Measurements from ENCODE around the gene IL17RC. TPM values are rescaled to one million over a fixed set of nuclear protein-coding genes. Genes with fewer than 3 reads are reported as not detected.
A peak's percentile ranks its signal among the peaks of the same experiment; 100 is the strongest.
"Not testable (repeated sequence)": the region's sequence is repeated elsewhere in the genome, so short reads cannot be mapped to it uniquely, and the experiment has no call there.

The IL17RC gene
- total RNA-seq, 1 donor from 2014 or later: 24.4 TPM

- no peak for DNase-seq (ENCODE audit: low read depth)
Observed at GRCh38 chr3:9914559-9915253, 2.2 kb upstream of the IL17RC start.

DNA sequence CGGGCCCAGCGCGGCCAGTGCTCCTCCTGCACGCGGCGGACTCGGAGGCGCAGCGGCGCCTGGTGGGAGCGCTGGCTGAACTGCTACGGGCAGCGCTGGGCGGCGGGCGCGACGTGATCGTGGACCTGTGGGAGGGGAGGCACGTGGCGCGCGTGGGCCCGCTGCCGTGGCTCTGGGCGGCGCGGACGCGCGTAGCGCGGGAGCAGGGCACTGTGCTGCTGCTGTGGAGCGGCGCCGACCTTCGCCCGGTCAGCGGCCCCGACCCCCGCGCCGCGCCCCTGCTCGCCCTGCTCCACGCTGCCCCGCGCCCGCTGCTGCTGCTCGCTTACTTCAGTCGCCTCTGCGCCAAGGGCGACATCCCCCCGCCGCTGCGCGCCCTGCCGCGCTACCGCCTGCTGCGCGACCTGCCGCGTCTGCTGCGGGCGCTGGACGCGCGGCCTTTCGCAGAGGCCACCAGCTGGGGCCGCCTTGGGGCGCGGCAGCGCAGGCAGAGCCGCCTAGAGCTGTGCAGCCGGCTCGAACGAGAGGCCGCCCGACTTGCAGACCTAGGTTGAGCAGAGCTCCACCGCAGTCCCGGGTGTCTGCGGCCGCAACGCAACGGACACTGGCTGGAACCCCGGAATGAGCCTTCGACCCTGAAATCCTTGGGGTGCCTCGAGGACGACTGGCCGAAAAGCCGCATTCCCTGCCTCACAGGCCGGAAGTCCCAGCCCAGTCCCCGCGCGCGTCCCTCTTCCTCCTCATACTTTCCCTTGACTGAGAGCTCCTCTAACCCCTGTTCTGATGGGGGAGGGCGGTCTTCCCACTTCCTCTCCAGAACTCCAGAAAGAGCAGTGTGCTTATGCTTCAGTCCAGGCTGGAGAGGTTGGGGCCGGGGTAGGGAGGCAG is 1.4 kb upstream of the IL17RC start:
- DNase-seq (ENCODE audit: low read depth): peak; percentile 67

DNA sequence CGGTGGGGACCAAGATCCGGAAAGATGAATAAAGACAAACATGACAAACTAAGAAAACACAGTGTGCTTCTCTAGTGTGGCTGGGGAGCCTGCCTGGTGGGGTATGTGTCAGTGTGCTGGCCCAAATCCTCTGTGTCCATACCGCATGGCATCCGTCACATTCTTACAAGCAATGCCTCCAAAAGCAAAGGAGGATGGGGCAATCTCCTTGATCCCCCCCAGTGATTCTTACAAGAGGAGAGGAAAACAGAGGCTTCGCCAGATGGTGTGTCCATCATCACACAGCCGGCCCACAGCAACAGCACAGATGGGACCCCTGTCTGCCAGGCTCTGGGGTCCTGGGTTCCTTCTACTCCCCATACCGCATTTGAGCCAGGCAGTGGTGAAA is 558 bp upstream of the IL17RC start:
- peak; percentile 25 for DNase-seq (ENCODE audit: low read depth)

DNA sequence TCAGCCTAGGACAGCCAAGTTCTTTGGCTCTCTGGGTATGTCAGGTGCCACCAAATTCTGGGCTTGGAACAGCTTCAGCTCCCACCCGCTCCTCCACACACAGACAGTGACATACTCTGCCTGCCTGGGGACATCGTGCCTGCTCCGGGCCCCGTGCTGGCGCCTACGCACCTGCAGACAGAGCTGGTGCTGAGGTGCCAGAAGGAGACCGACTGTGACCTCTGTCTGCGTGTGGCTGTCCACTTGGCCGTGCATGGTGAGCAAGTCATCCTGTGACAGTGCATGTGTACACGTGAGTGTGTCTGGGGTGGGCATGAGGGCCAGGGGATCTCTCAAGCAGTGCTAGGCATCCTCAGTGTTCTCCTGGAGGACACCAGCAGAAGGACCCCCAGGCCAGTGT is 922 bp downstream of the IL17RC start:
- no peak for DNase-seq (ENCODE audit: low read depth)

DNA sequence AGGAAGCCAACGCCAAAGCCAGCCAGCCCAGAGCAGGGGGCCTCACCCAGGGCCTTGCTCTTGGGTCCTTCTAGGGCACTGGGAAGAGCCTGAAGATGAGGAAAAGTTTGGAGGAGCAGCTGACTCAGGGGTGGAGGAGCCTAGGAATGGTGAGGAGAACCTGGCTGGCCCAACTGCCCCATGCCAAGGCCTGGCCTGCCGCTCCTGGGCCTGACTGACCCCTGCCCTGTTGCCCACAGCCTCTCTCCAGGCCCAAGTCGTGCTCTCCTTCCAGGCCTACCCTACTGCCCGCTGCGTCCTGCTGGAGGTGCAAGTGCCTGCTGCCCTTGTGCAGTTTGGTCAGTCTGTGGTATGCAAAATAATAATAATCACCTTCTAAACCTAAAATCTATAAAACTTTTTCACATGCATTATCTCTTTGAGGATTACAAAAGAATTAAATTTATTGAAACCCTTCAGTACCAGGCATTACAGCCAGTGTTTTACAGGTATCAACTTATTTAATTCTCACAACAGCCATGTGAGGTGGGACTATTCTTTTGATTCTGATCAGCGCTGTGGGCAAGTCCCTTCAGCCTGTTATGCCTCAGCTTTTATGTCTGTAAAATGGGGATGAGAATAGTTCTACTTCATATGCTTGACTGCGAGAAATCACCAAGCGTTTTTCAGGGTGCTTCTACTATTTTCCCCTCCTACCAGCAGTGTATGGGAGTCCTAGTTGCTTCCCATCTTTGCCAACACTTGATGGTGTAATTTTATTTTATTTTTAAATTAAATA is 1.6 kb downstream of the IL17RC start:
- DNase-seq (ENCODE audit: low read depth): no peak

DNA sequence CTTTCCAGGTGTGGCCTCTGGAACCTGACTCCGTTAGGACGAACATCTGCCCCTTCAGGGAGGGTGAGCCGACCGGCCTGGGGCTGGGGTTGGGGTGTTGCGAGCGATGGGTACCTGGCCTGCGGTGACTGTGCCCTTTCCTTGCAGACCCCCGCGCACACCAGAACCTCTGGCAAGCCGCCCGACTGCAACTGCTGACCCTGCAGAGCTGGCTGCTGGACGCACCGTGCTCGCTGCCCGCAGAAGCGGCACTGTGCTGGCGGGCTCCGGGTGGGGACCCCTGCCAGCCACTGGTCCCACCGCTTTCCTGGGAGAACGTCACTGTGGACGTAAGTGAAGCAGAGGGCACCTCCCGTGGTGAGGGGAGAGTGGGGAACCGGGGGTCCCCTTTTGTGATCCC is 11.3 kb downstream of the IL17RC start:
- DNase-seq (ENCODE audit: low read depth): no peak

DNA sequence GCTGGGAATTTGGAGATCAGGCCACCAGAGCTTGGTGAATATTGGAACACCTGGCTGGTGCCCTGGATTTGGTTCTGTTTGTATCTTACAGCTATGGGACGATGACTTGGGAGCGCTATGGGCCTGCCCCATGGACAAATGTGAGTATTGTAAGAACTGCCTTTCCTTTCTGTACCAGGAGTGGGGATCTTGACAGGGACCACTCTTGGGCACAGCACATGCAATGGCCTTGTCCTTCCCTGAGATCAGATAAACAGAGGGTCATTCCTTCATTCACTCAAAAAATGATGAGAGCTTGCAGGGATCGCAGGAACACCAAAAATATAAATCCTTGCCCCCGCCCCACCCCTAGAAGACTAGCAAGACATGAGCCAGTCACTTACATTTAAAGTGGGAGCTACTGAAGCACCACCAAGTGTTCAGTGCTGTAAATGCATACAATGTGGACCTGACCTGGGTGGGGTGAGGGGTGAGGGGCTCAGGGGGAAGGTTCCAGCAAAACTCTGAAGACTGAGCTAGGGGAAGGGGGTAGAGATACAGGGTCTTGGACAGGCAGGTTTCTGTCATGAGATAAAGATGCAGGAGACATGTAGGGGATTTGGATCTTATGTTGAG is 14.0 kb downstream of the IL17RC start:
- no peak for DNase-seq (ENCODE audit: low read depth)

GRCh38 chr3:9932535-9932842 is 15.6 kb downstream of the IL17RC start:
- no peak for DNase-seq (ENCODE audit: low read depth)

DNA sequence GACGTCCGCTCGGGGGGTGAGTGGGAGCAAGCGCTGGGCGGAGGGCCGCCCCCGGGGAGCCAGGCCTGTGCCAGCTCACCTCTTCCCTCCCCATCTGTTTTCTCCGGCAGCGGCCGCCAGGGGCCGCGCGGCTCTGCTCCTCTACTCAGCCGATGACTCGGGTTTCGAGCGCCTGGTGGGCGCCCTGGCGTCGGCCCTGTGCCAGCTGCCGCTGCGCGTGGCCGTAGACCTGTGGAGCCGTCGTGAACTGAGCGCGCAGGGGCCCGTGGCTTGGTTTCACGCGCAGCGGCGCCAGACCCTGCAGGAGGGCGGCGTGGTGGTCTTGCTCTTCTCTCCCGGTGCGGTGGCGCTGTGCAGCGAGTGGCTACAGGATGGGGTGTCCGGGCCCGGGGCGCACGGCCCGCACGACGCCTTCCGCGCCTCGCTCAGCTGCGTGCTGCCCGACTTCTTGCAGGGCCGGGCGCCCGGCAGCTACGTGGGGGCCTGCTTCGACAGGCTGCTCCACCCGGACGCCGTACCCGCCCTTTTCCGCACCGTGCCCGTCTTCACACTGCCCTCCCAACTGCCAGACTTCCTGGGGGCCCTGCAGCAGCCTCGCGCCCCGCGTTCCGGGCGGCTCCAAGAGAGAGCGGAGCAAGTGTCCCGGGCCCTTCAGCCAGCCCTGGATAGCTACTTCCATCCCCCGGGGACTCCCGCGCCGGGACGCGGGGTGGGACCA is 16.1 kb downstream of the IL17RC start:
- peak; percentile 79 for DNase-seq (ENCODE audit: low read depth)

GRCh38 chr3:9933561-9934234 is 16.8 kb downstream of the IL17RC start, which contains the start of gene CRELD1:
TSS of gene CRELD1 (plus strand) at chr3:9933834. CDS start at chr3:9934439, 605 bp downstream.
- DNase-seq (ENCODE audit: low read depth): peak; percentile 94

GRCh38 chr3:9934235-9934621 is 17.3 kb downstream of the IL17RC start:
- no peak for DNase-seq (ENCODE audit: low read depth)

- DNase-seq (ENCODE audit: low read depth): no peak
Observed at GRCh38 chr3:9934993-9935392, 18.1 kb downstream of the IL17RC start.

DNA sequence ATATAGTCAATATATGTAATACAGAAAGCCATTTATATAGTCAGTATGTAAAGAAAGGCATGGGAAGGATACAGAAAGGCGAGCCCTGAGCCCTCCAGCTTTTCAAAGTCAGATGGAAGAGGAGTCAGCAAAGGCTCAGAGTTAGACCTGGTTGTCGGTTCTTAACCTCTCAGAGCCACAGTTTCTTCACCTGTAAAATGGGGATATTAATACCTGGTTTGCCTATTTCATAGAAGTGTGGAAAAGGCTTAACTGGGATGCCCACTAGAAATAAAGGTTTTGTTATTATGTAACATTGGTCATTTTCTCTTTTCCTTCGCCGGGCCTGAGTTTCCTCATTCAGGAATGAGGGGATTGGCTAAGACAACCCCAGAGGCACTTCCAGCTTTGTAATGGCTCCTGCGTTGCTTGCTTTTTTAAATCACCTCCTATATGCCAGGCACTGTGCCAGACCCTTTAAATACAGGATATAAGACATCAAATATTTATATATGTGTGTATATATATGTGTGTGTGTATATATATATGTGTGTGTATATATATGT is 19.1 kb downstream of the IL17RC start:
- no peak for DNase-seq (ENCODE audit: low read depth)

DNA sequence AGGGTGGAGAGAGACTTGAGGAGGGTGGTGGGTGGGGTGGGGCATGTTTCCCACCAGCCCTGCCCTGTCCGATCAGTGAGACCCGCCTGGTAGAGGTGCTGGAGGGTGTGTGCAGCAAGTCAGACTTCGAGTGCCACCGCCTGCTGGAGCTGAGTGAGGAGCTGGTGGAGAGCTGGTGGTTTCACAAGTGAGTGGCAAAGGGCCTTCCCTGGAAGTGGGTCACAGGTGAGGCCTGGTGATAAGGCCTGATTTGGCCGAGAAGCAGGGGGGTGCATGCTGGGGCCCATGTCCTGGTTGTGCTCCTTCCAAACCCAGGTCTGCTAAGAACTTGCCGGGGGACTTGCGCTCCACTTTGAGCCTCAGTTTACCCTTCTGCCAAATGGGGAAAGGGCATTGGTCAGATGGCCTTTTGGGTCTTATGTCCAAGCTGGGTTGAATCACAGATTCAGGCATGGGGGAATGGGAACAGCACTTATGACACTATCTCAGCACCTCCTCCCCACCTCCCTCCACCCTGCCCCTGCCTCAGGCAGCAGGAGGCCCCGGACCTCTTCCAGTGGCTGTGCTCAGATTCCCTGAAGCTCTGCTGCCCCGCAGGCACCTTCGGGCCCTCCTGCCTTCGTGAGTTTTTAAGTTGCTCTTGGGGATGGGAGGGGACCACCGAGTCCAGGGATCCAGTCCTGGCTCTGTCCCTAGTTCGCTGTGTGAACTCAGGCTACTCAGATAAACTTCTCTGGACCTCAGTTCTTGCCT is 20.8 kb downstream of the IL17RC start:
- DNase-seq (ENCODE audit: low read depth): no peak

- no peak for DNase-seq (ENCODE audit: low read depth)
Observed at GRCh38 chr3:9938966-9939365, 22.1 kb downstream of the IL17RC start.

- DNase-seq (ENCODE audit: low read depth): not testable (repeated sequence)
Observed at GRCh38 chr3:9939906-9940305, 23.0 kb downstream of the IL17RC start.

GRCh38 chr3:9940746-9941145 is 23.8 kb downstream of the IL17RC start:
- DNase-seq (ENCODE audit: low read depth): no peak

GRCh38 chr3:9942164-9942563 is 25.3 kb downstream of the IL17RC start:
- DNase-seq (ENCODE audit: low read depth): no peak

Measured in myocyte (in vitro differentiated cells).